ENCODE results near the gene PSPN.

DNA sequence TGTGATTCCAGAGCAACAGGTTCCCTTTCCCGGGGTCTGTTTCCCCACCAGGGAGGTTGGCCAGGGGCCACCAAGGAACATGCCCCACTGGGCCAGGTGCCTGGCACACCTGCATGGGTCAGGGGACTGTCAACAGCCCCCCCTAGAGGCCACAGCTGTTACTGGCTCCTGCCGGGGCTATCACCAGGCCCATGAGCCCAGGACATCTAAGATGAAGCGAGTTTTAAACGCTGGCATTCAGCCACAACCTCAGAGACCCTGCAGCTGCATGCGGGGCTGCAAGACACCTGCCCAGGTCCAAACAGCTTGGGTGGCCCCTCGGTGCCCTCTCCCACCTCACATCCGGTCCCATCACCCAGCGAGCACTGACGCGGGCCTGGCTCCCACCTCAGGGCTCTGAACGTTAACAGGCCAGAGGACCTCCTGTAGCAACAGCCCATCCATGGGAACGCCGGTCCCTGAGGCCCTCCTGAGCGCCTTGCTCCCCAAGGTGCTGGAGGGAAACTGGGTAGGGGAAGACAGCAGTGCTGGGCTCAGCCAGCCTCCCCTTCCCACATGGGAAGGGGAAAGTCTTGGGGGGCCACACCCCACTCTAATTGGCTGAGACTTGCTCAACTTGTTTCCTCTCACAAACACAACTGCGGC is 36.8 kb upstream of the PSPN start:
- TF ChIP-seq EZH2 (IDR thresholded peaks at IDR 0.05; ENCODE audit: insufficient read depth, poor library complexity, severe bottlenecking) (no peak), EZH2phosphoT487 (IDR thresholded peaks at IDR 0.05; ENCODE audit: insufficient read depth, low read depth) (no peak)

Measured in GM23248 (cell line).